H1 (cell line): ENCODE measurements around the gene FBXL14. TPM values are rescaled to one million over a fixed set of nuclear protein-coding genes. Genes with fewer than 3 reads are reported as not detected.

Experiments
- CTCF ChIA-PET: fragments of 300-600 bp; sonication (Branson Sonifier 250); formaldehyde crosslinking; loops from one replicate; lab custom pipeline; 2021; ENCODE audit not compliant: partially characterized antibody; lab: Charles Lee
- POLR2A ChIA-PET: fragments of 300-600 bp; sonication (Branson Sonifier 250); formaldehyde crosslinking; loops from one replicate; lab custom pipeline; 2021; ENCODE audit warnings: inconsistent platforms; ENCODE audit not compliant: partially characterized antibody; lab: Charles Lee
- DNase-seq, 2 experiments: peaks; one replicate each; pipeline versions ENCODE4 v3.0.0 to v3.0.0-alpha.2; 2010 to 2022; ENCODE audit warnings: low spot score in 2 of 2, low read depth in 1 of 2, mixed read lengths in 1 of 2
- FAIRE-seq: peaks from 2 replicates; lab custom pipeline; 2011; peaks lifted over from hg19 to GRCh38; lab: Jason Lieb, UNC
- H2AFZ ChIP-seq: 2 replicates; pipeline ENCODE4 v1.8.1; 2012; ENCODE audit warnings: low read length, inconsistent platforms
- H2AK5ac ChIP-seq: 2 replicates; pipeline ENCODE4 v1.6.1; 2013; ENCODE audit warnings: low read depth, low read length
- H2BK120ac ChIP-seq: replicated peaks from 2 replicates; pipeline ENCODE3; 2013; ENCODE audit warnings: low read depth, low read length, inconsistent platforms
- H2BK12ac ChIP-seq: 2 replicates; pipeline ENCODE4 v1.6.1; 2013; ENCODE audit warnings: low read depth, low read length
- H2BK15ac ChIP-seq: 2 replicates; pipeline ENCODE4 v1.6.1; 2013; ENCODE audit warnings: low read length
- H2BK20ac ChIP-seq: 2 replicates; pipeline ENCODE4 v1.6.1; 2013; ENCODE audit warnings: low read length
- H2BK5ac ChIP-seq: 2 replicates; pipeline ENCODE4 v1.6.1; 2013; ENCODE audit warnings: low read depth, low read length
- H3K14ac ChIP-seq: 2 replicates; pipeline ENCODE4 v1.6.1; 2013; ENCODE audit warnings: inconsistent platforms; ENCODE audit not compliant: insufficient read length
- H3K18ac ChIP-seq: 2 replicates; pipeline ENCODE4 v1.6.1; 2013; ENCODE audit warnings: low read length; ENCODE audit errors: extremely low read depth
- H3K23ac ChIP-seq: 2 replicates; pipeline ENCODE4 v1.6.1; 2013; ENCODE audit warnings: inconsistent platforms; ENCODE audit not compliant: insufficient read length
- H3K23me2 ChIP-seq: 2 replicates; pipeline ENCODE4 v1.6.1; 2013; ENCODE audit warnings: low read depth, low read length
- H3K27ac ChIP-seq: 2 replicates; pipeline ENCODE4 v1.6.1; 2011; ENCODE audit warnings: low read depth, low read length, inconsistent platforms
- H3K27me3 ChIP-seq, 4 experiments: replicated peaks in 1 of 4; 1 replicate in 1 of 4; 2 replicates in 3 of 4; pipeline versions ENCODE4 v1.6.1 to v1.8.1; 2011 to 2013; ENCODE audit warnings: low read length in 3 of 4, mild to moderate bottlenecking in 3 of 4, inconsistent platforms in 2 of 4, mixed read lengths in 2 of 4, moderate library complexity in 1 of 4; ENCODE audit not compliant: control insufficient read depth in 3 of 4, insufficient read depth in 3 of 4; ENCODE audit errors: extremely low read depth in 1 of 4
- H3K36me3 ChIP-seq, 4 experiments: 2 replicates each; pipeline versions ENCODE4 v1.6.1 to v1.8.1; 2011 to 2013; ENCODE audit warnings: mild to moderate bottlenecking in 4 of 4, low read length in 3 of 4, moderate library complexity in 2 of 4, control low read depth in 1 of 4, inconsistent platforms in 1 of 4; ENCODE audit not compliant: insufficient read depth in 4 of 4, control insufficient read depth in 2 of 4
- H3K4ac ChIP-seq: replicated peaks from 2 replicates; pipeline ENCODE3; 2013; ENCODE audit warnings: low read length, low read depth, mixed read lengths, inconsistent platforms; ENCODE audit not compliant: insufficient read length
- H3K4me1 ChIP-seq, 4 experiments: replicated peaks in 1 of 4; 1 replicate in 1 of 4; 2 replicates in 3 of 4; pipeline versions ENCODE4 v1.6.1 to v1.8.1; 2011 to 2013; ENCODE audit warnings: low read length in 3 of 4, inconsistent platforms in 2 of 4, mixed read lengths in 1 of 4; ENCODE audit not compliant: insufficient read depth in 4 of 4, control insufficient read depth in 3 of 4
- H3K4me2 ChIP-seq, 2 experiments: 2 replicates each; pipeline versions ENCODE4 v1.6.1 to v1.8.1; 2011 to 2013; ENCODE audit warnings: low read depth in 2 of 2, low read length in 2 of 2, control low read depth in 1 of 2, inconsistent platforms in 1 of 2, mild to moderate bottlenecking in 1 of 2; ENCODE audit not compliant: insufficient read depth in 1 of 2
- H3K4me3 ChIP-seq, 4 experiments: fragments of 200-600, 300-600 bp in 1 of 4; sonication (generic), shearing (Covaris generic), sonication (Bioruptor Twin) in 1 of 4; 2 replicates each; pipeline versions ENCODE4 v1.5.1 to v1.8.1; 2011 to 2016; ENCODE audit warnings: low read length in 4 of 4, low read depth in 3 of 4, control low read depth in 2 of 4, inconsistent platforms in 2 of 4, mild to moderate bottlenecking in 2 of 4, mixed read lengths in 1 of 4, moderate library complexity in 1 of 4; ENCODE audit not compliant: insufficient read depth in 2 of 4; ENCODE audit errors: extremely low read depth in 1 of 4
- H3K56ac ChIP-seq: replicated peaks from 2 replicates; pipeline ENCODE3; 2013; ENCODE audit warnings: low read depth, mild to moderate bottlenecking, mixed read lengths, low read length, inconsistent platforms; ENCODE audit not compliant: insufficient read length
- H3K79me1 ChIP-seq: 2 replicates; pipeline ENCODE4 v1.6.1; 2013; ENCODE audit warnings: low read depth, low read length, control low read depth
- H3K79me2 ChIP-seq, 2 experiments: 2 replicates each; pipeline versions ENCODE4 v1.6.1 to v1.8.1; 2012 to 2013; ENCODE audit warnings: low read length in 2 of 2, mild to moderate bottlenecking in 2 of 2, inconsistent platforms in 1 of 2; ENCODE audit not compliant: insufficient read depth in 2 of 2, control insufficient read depth in 1 of 2
- H3K9ac ChIP-seq, 4 experiments: replicated peaks in 1 of 4; 1 replicate in 1 of 4; 2 replicates in 3 of 4; pipeline versions ENCODE4 v1.6.1 to v1.8.1; 2011 to 2013; ENCODE audit warnings: low read depth in 3 of 4, low read length in 3 of 4, control low read depth in 2 of 4, mild to moderate bottlenecking in 2 of 4, moderate library complexity in 2 of 4, inconsistent platforms in 1 of 4; ENCODE audit errors: extremely low read depth in 1 of 4
- H3K9me3 ChIP-seq, 2 experiments: 2 replicates each; pipeline versions ENCODE4 v1.6.1 to v1.8.1; 2012 to 2013; ENCODE audit warnings: mild to moderate bottlenecking in 2 of 2, moderate library complexity in 2 of 2, control low read depth in 1 of 2, inconsistent platforms in 1 of 2, low read depth in 1 of 2, low read length in 1 of 2, mixed read lengths in 1 of 2; ENCODE audit not compliant: insufficient read depth in 2 of 2
- H4K20me1 ChIP-seq, 2 experiments: replicated peaks in 1 of 2; 2 replicates each; pipeline versions ENCODE3 to v1.8.1; 2011 to 2013; ENCODE audit warnings: inconsistent platforms in 2 of 2, low read length in 2 of 2, mild to moderate bottlenecking in 1 of 2; ENCODE audit not compliant: insufficient read depth in 2 of 2, control insufficient read depth in 1 of 2
- H4K5ac ChIP-seq: 2 replicates; pipeline ENCODE4 v1.6.1; 2013; ENCODE audit warnings: low read length, low read depth, mixed read lengths, inconsistent platforms; ENCODE audit not compliant: insufficient read length
- H4K8ac ChIP-seq: 2 replicates; pipeline ENCODE4 v1.8.0; 2013; ENCODE audit warnings: mild to moderate bottlenecking, moderate library complexity, low read length, inconsistent platforms; ENCODE audit not compliant: insufficient read depth; ENCODE audit errors: extremely low read depth
- H4K91ac ChIP-seq: replicated peaks from 2 replicates; pipeline ENCODE3; 2013; ENCODE audit warnings: low read length, mixed read lengths, inconsistent platforms; ENCODE audit not compliant: insufficient read length
- USF2 ChIP-seq: IDR thresholded peaks from 2 replicates; pipeline ENCODE4 v1.6.1; 2011; ENCODE audit warnings: low read length, improper control_type of control experiment
- WGBS, 2 experiments: shearing (Covaris generic) in 1 of 2; methylation state at CpG; one replicate each; pipeline versions ENCODE4 v1.1.6 to v1.1.7; 2013 to 2015; ENCODE audit warnings: low lambda C conversion rate in 2 of 2, mixed read lengths in 2 of 2, inconsistent platforms in 1 of 2, low coverage in 1 of 2, missing lambda C conversion rate in 1 of 2; ENCODE audit not compliant: insufficient replicate concordance in 2 of 2, insufficient coverage in 1 of 2, insufficient read length in 1 of 2; ENCODE audit errors: extremely low coverage in 1 of 2, missing lambda C conversion rate in 1 of 2; 5-methylcytosine and 5-hydroxymethylcytosine counted together
- polyA plus RNA-seq, 7 experiments: library from polyadenylated mRNA; depleted of rRNA in 3 of 7; stranded (reverse) in 5 of 7; unstranded in 2 of 7; fragments of >200 nt in 5 of 7; fragments of 200-250 nt in 2 of 7; gene quantifications; 1 replicate in 5 of 7; 2 replicates in 1 of 7; 4 replicates in 1 of 7; pipeline versions ENCODE4 v1.2.1 to v1.2.3, GENCODE V29; 2011 to 2013; ENCODE audit warnings: missing spikeins in 2 of 7, mixed read lengths in 2 of 7
- total RNA-seq: library from RNA; stranded (reverse); fragmentation: NEBNext Ultra II Directional; extraction: Animal tissue kit (Norgen Biotek cat#: 25700); gene quantifications from 2 replicates; pipeline ENCODE4 v1.2.1, GENCODE V29; 2021

The FBXL14 gene
- total and polyA plus RNA-seq, 2 of the 8 experiments (the other 6 are each of a cell fraction or from before 2014, with no cell fraction given) = 5.5 to 9.6 TPM

DNA sequence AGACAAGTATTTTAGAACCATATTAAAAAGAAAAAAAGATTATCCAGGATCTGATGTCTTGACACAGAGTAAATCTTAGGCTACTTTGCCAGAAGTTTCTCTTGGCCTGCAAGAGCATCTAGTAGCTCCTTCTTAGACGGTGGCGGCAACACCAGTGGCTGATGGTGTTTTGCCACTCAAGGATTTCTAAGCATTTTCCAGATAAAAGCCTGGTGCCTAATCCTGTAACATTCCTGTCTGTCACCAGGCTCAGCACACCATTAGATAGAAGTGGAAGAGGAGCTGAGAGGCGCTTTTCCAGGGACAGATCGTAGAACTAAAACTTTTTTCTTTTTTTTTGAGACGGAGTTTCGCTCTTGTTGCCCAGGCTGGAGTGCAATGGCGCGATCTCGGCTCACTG is 48.7 kb upstream of the FBXL14 start:
- no peaks in the 10 kb centered on the region; the same call in 1 of the 2 replicates for H3K23me2 ChIP-seq
- FAIRE-seq = no peak
- H3K4me1 ChIP-seq = peaks cover 0 to 8% (median 0%) of the 10 kb centered on the region in 4 experiments; a peak in 2 of 7 replicates
- TF ChIP-seq USF2 = no peak

More for the DNA sequence above, 48.7 kb upstream of the FBXL14 start:
- Histone ChIP-seq H2BK12ac (no peak overlapping the region), H3K36me3 (no peaks in the 10 kb centered on the region), H2BK15ac (no peak overlapping the region), H3K27ac (no peak overlapping the region), H3K4me3 (no peak overlapping the region), H4K8ac (no peak overlapping the region), H3K23ac (no peak overlapping the region), H2AFZ (no peak overlapping the region), H2BK120ac (no peak overlapping the region), H4K20me1 (no peaks in the 10 kb centered on the region), H4K5ac (no peak overlapping the region), H3K56ac (no peak overlapping the region), H3K27me3 (peaks cover 0 to 8% (median 3%) of the 10 kb centered on the region in 4 experiments; a peak in 3 of 7 replicates), H3K4me2 (no peak overlapping the region), H3K79me2 (no peaks in the 10 kb centered on the region), H3K79me1 (no peaks in the 10 kb centered on the region), H4K91ac (no peak overlapping the region), H2AK5ac (no peak overlapping the region), H3K9me3 (no peaks in the 10 kb centered on the region), H3K18ac (no peak overlapping the region), H2BK20ac (no peak overlapping the region), H3K4ac (no peak overlapping the region), H3K14ac (no peak overlapping the region), H3K9ac (no peak overlapping the region), H2BK5ac (no peak overlapping the region)
- ChIA-PET CTCF (interaction anchor here (0.6 to 18.8 kb wide), 7 partner anchors 9 to 641 kb away, joined by 3 to 265 read pairs (median 9); no protein-coding TSS in a partner anchor), POLR2A (interaction anchor here (1.8 kb wide), 1 partner anchor 148 kb away, joined by 3 read pairs; no protein-coding TSS in a partner anchor)
- 98% methylated on average over 9 of the region's 9 CpGs; no CpG with 5 or more reads in 1 of the 2 experiments for WGBS, 2 experiments
- DNase-seq = no peak
